ENCODE data around the gene DEXI. TPM values are rescaled to one million over a fixed set of nuclear protein-coding genes. Genes with fewer than 3 reads are reported as not detected.

Gene DEXI
- total and polyA plus RNA-seq, 2 of the 13 experiments (the other 11 are each of a cell fraction or from before 2014, with no cell fraction given): 51.5 to 70.4 TPM

DNA sequence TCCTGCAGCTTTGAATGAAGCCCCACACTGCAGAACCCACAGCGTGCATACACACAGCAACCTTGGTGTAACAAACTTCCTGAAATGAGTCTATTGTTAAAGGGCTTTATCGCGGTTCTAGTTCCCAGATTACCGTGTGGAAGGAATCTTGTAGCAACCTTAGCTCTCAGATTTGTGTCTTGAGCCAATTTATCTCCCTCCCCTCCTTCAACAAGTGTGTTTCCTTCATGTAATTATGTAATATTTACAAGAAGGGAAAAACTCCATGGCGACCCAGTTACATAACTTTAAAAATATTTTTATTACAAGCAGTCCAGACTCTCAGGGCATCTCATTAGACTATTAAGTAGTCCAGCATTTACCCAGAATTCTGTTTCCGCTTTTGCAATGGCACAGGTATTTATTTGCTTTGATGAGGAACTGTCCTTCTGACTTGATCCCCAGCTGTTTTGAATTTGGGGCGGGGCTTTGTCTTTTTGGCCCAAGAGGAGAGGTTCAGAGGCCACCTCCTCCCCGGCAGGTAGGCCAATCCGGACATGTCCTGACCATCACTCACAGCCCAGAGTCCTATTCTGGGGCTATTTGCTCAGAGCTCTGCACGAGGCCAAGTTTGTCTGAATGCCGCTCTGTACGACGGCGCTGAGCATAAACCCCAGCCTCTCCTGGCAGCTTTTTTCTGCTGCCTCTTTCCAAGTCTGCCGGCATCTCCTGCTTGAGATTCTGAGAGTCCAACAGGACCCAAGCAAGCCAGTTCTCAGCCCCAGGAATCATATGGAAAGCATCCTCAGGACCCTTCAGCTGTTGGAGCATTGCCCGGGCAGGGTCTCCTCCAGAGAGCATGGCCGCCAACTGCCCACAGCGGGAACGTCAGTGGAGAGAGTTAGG lies 37.7 kb upstream of the DEXI start (continued):
- TF ChIP-seq, protein P1, sequence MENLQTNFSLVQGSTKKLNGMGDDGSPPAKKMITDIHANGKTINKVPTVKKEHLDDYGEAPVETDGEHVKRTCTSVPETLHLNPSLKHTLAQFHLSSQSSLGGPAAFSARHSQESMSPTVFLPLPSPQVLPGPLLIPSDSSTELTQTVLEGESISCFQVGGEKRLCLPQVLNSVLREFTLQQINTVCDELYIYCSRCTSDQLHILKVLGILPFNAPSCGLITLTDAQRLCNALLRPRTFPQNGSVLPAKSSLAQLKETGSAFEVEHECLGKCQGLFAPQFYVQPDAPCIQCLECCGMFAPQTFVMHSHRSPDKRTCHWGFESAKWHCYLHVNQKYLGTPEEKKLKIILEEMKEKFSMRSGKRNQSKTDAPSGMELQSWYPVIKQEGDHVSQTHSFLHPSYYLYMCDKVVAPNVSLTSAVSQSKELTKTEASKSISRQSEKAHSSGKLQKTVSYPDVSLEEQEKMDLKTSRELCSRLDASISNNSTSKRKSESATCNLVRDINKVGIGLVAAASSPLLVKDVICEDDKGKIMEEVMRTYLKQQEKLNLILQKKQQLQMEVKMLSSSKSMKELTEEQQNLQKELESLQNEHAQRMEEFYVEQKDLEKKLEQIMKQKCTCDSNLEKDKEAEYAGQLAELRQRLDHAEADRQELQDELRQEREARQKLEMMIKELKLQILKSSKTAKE (CRISPR knock-in tag; IDR thresholded peaks at IDR 0.05; ENCODE audit: borderline replicate concordance): no peak
- TF ChIP-seq ZNF563 (CRISPR knock-in tag; IDR thresholded peaks at IDR 0.05) (no peak), ZNF558 (CRISPR knock-in tag; IDR thresholded peaks at IDR 0.05; ENCODE audit: borderline replicate concordance) (no peak), ZMYM2 (CRISPR knock-in tag; IDR thresholded peaks at IDR 0.05) (no peak), ZNF768 (CRISPR knock-in tag; IDR thresholded peaks at IDR 0.05) (no peak), KDM4B (CRISPR knock-in tag; IDR thresholded peaks at IDR 0.05) (no peak), BHLHE40 (IDR thresholded peaks at IDR 0.05; ENCODE audit: low read length) (no peak), FOXK1 (CRISPR knock-in tag; IDR thresholded peaks at IDR 0.05; ENCODE audit: borderline replicate concordance, low read depth) (no peak)
- TF ChIP-seq, protein P2, sequence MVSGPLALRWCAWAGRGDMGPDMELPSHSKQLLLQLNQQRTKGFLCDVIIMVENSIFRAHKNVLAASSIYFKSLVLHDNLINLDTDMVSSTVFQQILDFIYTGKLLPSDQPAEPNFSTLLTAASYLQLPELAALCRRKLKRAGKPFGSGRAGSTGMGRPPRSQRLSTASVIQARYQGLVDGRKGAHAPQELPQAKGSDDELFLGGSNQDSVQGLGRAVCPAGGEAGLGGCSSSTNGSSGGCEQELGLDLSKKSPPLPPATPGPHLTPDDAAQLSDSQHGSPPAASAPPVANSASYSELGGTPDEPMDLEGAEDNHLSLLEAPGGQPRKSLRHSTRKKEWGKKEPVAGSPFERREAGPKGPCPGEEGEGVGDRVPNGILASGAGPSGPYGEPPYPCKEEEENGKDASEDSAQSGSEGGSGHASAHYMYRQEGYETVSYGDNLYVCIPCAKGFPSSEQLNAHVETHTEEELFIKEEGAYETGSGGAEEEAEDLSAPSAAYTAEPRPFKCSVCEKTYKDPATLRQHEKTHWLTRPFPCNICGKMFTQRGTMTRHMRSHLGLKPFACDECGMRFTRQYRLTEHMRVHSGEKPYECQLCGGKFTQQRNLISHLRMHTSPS (CRISPR knock-in tag; IDR thresholded peaks at IDR 0.05; ENCODE audit: low read depth): no peak
- TF ChIP-seq, protein P3, sequence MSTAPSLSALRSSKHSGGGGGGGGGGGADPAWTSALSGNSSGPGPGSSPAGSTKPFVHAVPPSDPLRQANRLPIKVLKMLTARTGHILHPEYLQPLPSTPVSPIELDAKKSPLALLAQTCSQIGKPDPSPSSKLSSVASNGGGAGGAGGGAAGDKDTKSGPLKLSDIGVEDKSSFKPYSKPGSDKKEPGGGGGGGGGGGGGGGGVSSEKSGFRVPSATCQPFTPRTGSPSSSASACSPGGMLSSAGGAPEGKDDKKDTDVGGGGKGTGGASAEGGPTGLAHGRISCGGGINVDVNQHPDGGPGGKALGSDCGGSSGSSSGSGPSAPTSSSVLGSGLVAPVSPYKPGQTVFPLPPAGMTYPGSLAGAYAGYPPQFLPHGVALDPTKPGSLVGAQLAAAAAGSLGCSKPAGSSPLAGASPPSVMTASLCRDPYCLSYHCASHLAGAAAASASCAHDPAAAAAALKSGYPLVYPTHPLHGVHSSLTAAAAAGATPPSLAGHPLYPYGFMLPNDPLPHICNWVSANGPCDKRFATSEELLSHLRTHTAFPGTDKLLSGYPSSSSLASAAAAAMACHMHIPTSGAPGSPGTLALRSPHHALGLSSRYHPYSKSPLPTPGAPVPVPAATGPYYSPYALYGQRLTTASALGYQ (CRISPR knock-in tag; IDR thresholded peaks at IDR 0.05): no peak
- TF ChIP-seq, protein P4, sequence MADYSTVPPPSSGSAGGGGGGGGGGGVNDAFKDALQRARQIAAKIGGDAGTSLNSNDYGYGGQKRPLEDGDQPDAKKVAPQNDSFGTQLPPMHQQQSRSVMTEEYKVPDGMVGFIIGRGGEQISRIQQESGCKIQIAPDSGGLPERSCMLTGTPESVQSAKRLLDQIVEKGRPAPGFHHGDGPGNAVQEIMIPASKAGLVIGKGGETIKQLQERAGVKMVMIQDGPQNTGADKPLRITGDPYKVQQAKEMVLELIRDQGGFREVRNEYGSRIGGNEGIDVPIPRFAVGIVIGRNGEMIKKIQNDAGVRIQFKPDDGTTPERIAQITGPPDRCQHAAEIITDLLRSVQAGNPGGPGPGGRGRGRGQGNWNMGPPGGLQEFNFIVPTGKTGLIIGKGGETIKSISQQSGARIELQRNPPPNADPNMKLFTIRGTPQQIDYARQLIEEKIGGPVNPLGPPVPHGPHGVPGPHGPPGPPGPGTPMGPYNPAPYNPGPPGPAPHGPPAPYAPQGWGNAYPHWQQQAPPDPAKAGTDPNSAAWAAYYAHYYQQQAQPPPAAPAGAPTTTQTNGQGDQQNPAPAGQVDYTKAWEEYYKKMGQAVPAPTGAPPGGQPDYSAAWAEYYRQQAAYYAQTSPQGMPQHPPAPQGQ (CRISPR knock-in tag; IDR thresholded peaks at IDR 0.05; ENCODE audit: borderline replicate concordance): no peak
- TF ChIP-seq, protein P5, sequence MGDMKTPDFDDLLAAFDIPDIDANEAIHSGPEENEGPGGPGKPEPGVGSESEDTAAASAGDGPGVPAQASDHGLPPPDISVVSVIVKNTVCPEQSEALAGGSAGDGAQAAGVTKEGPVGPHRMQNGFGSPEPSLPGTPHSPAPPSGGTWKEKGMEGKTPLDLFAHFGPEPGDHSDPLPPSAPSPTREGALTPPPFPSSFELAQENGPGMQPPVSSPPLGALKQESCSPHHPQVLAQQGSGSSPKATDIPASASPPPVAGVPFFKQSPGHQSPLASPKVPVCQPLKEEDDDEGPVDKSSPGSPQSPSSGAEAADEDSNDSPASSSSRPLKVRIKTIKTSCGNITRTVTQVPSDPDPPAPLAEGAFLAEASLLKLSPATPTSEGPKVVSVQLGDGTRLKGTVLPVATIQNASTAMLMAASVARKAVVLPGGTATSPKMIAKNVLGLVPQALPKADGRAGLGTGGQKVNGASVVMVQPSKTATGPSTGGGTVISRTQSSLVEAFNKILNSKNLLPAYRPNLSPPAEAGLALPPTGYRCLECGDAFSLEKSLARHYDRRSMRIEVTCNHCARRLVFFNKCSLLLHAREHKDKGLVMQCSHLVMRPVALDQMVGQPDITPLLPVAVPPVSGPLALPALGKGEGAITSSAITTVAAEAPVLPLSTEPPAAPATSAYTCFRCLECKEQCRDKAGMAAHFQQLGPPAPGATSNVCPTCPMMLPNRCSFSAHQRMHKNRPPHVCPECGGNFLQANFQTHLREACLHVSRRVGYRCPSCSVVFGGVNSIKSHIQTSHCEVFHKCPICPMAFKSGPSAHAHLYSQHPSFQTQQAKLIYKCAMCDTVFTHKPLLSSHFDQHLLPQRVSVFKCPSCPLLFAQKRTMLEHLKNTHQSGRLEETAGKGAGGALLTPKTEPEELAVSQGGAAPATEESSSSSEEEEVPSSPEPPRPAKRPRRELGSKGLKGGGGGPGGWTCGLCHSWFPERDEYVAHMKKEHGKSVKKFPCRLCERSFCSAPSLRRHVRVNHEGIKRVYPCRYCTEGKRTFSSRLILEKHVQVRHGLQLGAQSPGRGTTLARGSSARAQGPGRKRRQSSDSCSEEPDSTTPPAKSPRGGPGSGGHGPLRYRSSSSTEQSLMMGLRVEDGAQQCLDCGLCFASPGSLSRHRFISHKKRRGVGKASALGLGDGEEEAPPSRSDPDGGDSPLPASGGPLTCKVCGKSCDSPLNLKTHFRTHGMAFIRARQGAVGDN (CRISPR knock-in tag; IDR thresholded peaks at IDR 0.05): peak; percentile 82
- TF ChIP-seq, protein P6, sequence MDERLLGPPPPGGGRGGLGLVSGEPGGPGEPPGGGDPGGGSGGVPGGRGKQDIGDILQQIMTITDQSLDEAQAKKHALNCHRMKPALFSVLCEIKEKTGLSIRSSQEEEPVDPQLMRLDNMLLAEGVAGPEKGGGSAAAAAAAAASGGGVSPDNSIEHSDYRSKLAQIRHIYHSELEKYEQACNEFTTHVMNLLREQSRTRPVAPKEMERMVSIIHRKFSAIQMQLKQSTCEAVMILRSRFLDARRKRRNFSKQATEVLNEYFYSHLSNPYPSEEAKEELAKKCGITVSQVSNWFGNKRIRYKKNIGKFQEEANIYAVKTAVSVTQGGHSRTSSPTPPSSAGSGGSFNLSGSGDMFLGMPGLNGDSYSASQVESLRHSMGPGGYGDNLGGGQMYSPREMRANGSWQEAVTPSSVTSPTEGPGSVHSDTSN (CRISPR knock-in tag; IDR thresholded peaks at IDR 0.05): no peak
